Right lobe of liver (tissue), 6 donors: Measurements from ENCODE around the gene AXIN1. TPM values are rescaled to one million over a fixed set of nuclear protein-coding genes. Genes with fewer than 3 reads are reported as not detected.

Experiments
- ATAC-seq, 4 donors: fragments of 200-7000 bp; cut with Tn5 transposase; one replicate each; pipeline ENCODE4 v1.9.1; 2020; ENCODE audit warnings: mild to moderate bottlenecking in 4 of 4, moderate library complexity in 4 of 4
- DNase-seq, 3 donors: peaks; one replicate each; pipeline ENCODE4 v3.0.0-alpha.2; 2020
- H3K27ac ChIP-seq, 3 donors: fragments of 200-600 bp; one replicate each; pipeline ENCODE4 v1.8.0; 2022
- H3K27me3 ChIP-seq, 2 donors: fragments of 200-600 bp; one replicate each; pipeline ENCODE4 v1.8.0; 2022
- H3K36me3 ChIP-seq, 4 donors: fragments of 200-600 bp; sonication (generic) in 1 of 4; one replicate each; pipeline versions ENCODE4 v1.5.1 to v1.8.0; 2017 to 2022; ENCODE audit warnings: control low read depth in 1 of 4
- H3K4me1 ChIP-seq, 4 donors: fragments of 200-600 bp; sonication (generic) in 1 of 4; one replicate each; pipeline versions ENCODE4 v1.5.1 to v1.8.0; 2017 to 2022; ENCODE audit warnings: control low read depth in 1 of 4
- H3K4me3 ChIP-seq, 3 donors: fragments of 200-600 bp; one replicate each; pipeline ENCODE4 v1.8.0; 2022
- H3K9me3 ChIP-seq, 4 donors: fragments of 200-600 bp; sonication (generic) in 1 of 4; one replicate each; pipeline versions ENCODE4 v1.5.1 to v1.8.0; 2017 to 2022; ENCODE audit warnings: control low read depth in 1 of 4
- POLR2A ChIP-seq: fragments of 450-650 bp; IDR thresholded peaks from one replicate; pipeline ENCODE4 v1.6.1; 2017; ENCODE audit warnings: antibody characterized with exemption, mild to moderate bottlenecking
- WGBS: methylation state at CpG from one replicate; pipeline ENCODE4 v1.1.6; 2018; ENCODE audit warnings: low coverage, low lambda C conversion rate; ENCODE audit not compliant: insufficient coverage; ENCODE audit errors: missing lambda C conversion rate; 5-methylcytosine and 5-hydroxymethylcytosine counted together
- intact Hi-C, 2 donors: fragments of 100-400 bp; cut with DNase I; formaldehyde crosslinking; loops; one replicate each; pipeline versions ENCODE4 v1.11.2 to v1.14.1; 2022
- total RNA-seq, 6 experiments: library from RNA; depleted of rRNA in 2 of 6; stranded (reverse); fragments of >200 nt in 2 of 6; fragmentation: NEBNext Ultra II Directional in 3 of 6; extraction: Animal tissue kit (Norgen Biotek cat#: 25700) in 3 of 6; gene quantifications; one replicate each; pipeline versions ENCODE4 v1.1.0 to v1.2.4, GENCODE V29; 2016 to 2023
- TF ChIP-seq, protein P1 (sequence below), 4 donors: fragments of 200-600 bp in 3 of 4; fragments of 450-650 bp in 1 of 4; IDR thresholded peaks; one replicate each; pipeline versions ENCODE4 v1.5.1 to v1.8.0; 2016 to 2022; ENCODE audit warnings: antibody characterized with exemption in 4 of 4, mild to moderate bottlenecking in 2 of 4
- donor health status: DM: no; HTN: yes; CAD: no.
- donor health status: DM: no; HTN: no; CAD: no.
- donor health status: DM: no; HTN: no; CAD: no.
- donor health status: DM: no; HTN: yes; CAD: no.
- donor health status: DM: no; HTN: yes; CAD: no.

The AXIN1 gene
- total RNA-seq, 6 experiments from 2014 or later = 5.5 to 17.4 (median 9.4) TPM

DNA sequence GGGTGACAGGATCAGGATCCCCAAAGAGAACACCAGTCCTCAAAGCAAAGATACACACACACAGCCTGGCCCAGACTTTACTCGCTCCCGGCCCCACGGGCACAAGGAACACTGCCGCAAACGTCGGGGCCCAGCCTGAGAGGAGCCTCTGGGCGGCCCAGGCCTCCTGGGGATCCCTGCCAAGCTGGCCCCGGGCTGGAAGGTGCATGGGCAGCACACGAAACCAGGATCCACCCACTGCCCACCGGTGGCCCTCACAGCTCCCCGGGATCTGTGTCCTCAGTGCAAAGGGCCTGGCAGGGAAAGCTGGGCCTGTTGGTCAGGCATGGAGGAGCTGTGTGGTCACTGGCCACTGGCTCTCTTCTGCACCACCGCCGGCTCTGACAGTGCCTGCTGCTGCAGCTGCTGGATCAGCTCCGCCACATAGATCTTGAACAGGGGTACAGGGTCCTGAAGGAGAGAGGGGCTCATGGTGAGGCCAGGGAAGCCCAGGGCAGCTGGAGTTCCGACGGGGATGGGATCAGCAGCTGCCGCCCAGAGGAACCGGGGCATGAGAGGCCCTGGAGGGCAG is 14.9 kb upstream of the AXIN1 start:
- ATAC-seq (no peak), DNase-seq (no peak)
- no peaks in the 10 kb centered on the region for H3K27me3 ChIP-seq
- 80% methylated on average over 1 of the region's 18 CpGs for WGBS
- H3K27ac ChIP-seq = no peak overlapping the region
- H3K36me3 ChIP-seq = peaks cover 0 to 25% (median 0%) of the 10 kb centered on the region in 4 donors
- peaks cover 0 to 5% (median 2%) of the 10 kb centered on the region in 4 donors for H3K4me1 ChIP-seq
- H3K9me3 ChIP-seq = no peaks in the 10 kb centered on the region
- TF ChIP-seq, protein P1, sequence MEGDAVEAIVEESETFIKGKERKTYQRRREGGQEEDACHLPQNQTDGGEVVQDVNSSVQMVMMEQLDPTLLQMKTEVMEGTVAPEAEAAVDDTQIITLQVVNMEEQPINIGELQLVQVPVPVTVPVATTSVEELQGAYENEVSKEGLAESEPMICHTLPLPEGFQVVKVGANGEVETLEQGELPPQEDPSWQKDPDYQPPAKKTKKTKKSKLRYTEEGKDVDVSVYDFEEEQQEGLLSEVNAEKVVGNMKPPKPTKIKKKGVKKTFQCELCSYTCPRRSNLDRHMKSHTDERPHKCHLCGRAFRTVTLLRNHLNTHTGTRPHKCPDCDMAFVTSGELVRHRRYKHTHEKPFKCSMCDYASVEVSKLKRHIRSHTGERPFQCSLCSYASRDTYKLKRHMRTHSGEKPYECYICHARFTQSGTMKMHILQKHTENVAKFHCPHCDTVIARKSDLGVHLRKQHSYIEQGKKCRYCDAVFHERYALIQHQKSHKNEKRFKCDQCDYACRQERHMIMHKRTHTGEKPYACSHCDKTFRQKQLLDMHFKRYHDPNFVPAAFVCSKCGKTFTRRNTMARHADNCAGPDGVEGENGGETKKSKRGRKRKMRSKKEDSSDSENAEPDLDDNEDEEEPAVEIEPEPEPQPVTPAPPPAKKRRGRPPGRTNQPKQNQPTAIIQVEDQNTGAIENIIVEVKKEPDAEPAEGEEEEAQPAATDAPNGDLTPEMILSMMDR (IDR thresholded peaks at IDR 0.05) = no peak
- no peak for TF ChIP-seq POLR2A
- no peak overlapping the region for H3K4me3 ChIP-seq
- intact Hi-C loops = loop anchor here in 1 of 2 donors (10.0 kb wide), 1 partner anchor 133 kb away; the partner anchor contains the start of gene FAM234A

DNA sequence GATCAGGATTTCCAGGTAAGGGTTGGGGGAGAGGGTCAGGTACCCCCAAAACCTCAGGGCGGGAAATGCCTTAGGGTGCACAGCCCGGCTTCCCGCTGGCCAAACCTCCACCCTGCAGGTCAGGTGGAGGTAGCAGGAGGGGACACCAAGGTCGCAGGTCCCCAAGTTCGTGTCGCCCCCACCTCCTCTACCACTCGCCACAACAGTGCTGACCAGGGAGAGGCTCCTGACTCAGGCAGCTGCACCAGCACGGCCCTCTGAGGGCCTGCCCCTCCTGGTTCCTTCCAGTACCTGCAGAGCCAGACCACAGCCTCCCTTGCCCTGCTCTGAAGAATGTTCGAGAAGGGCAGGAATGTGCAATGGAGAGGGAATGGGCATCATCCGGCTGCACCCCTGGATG is 14.0 kb upstream of the AXIN1 start:
- Histone ChIP-seq H3K27me3 (no peaks in the 10 kb centered on the region), H3K36me3 (peaks cover 0 to 25% (median 0%) of the 10 kb centered on the region in 4 donors), H3K4me1 (peaks cover 0 to 5% (median 2%) of the 10 kb centered on the region in 4 donors), H3K27ac (no peak overlapping the region), H3K4me3 (no peak overlapping the region), H3K9me3 (no peaks in the 10 kb centered on the region)
- no peak for ATAC-seq
- 100% methylated on average over 1 of the region's 10 CpGs for WGBS
- no peak for DNase-seq
- intact Hi-C loops = loop anchor here in 1 of 2 donors (10.0 kb wide), 1 partner anchor 132 kb away; the partner anchor contains the start of gene FAM234A
- TF ChIP-seq POLR2A = no peak
- TF ChIP-seq, protein P1 (IDR thresholded peaks at IDR 0.05) = no peak

DNA sequence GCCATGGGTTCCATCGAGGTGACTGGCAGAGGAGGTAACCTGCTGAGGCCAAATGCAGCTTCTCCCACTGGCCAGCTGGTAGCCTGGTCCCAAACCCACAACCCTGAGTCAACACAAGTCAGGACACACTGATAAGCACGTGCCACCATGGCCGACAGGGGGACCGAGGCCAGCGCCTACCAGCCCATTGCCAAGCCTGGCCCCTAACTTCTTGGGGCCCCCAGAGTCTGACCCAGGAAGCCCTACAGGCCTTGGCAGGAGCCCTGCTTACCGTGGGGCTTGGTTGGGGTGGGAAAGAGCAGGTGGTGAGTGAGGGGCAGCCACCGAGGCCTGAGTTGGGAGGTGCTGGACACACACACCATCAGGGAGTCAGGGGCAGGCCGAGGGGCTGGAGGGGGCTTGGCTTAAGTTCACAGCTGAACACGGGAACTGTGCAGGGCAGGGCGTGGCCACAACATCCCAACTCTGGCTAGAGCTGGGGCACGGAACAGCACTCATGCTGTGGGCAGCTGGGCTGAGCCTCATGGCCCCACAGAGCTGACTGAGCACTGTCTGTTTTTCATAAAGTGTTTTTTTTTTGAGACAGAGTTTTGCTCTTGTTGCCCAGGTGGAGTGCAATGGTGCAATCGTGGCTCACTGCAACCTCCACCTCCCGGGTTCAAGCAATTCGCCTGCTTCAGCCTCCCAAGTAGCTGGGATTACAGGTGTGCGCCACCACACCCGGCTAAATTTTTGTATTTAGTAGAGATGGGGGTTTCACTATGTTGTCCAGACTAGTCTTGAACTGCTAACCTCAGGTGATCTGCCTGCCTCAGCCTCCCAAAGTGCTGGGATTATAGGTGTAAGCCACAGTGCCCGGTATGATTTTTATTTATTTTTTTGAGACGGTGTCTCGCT is 12.3 kb upstream of the AXIN1 start:
- no peak overlapping the region for H3K27ac ChIP-seq
- intact Hi-C loops = loop anchor here in 1 of 2 donors (10.0 kb wide), 1 partner anchor 130 kb away; the partner anchor contains the start of gene FAM234A

DNA sequence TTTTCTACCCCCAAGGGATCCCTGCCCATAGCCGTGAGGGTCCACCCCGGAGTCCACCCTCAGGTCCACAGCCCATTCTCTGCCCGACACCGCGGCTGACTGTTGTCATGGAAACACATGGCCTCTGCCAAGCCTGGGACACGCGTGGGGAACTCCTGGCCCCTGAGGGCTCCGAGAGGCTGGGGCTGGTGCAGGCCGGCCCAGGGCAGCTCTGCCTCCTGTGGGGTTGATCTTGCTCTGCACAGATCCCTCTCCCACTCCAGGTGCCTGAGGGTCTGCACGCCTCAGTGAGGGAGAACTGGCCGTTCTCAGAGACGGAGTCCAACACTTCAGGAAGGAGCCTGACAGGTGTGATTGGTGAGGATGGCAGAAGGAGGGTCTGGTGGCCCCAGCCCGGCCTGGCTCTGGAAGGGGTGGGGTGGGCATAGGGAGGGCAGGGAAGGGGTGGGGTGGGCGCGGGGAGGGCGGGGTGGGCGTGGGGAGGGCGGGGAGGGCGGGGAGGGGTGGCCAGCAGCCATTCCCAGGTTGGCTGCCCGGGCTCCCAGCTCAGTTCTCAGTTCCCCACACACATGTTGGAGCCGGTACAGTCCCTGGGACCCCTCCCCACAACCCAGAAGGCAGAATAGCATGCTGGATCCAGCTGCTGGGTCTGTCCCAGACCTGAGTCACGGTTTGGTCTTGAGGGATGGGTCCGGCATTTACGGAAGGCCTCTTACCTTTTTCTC is 11.4 kb upstream of the AXIN1 start:
- H3K4me3 ChIP-seq = no peak overlapping the region
- intact Hi-C loops = loop anchor here in 1 of 2 donors (10.0 kb wide), 1 partner anchor 129 kb away; the partner anchor contains the start of gene FAM234A
- no peaks in the 10 kb centered on the region for H3K27me3 ChIP-seq
- TF ChIP-seq, protein P1 (IDR thresholded peaks at IDR 0.05) = no peak
- TF ChIP-seq POLR2A = no peak
- H3K27ac ChIP-seq = no peak overlapping the region
- peaks cover 0 to 24% (median 0%) of the 10 kb centered on the region in 4 donors for H3K36me3 ChIP-seq
- ATAC-seq (no peak), DNase-seq (no peak)
- H3K9me3 ChIP-seq = no peaks in the 10 kb centered on the region
- no peaks in the 10 kb centered on the region for H3K4me1 ChIP-seq
- 23% methylated on average over 11 of the region's 24 CpGs for whole genome bisulfite sequencing

More for the DNA sequence above, 12.3 kb upstream of the AXIN1 start:
- no peak overlapping the region for H3K4me3 ChIP-seq
- no peaks in the 10 kb centered on the region for H3K27me3 ChIP-seq
- peaks cover 0 to 25% (median 0%) of the 10 kb centered on the region in 4 donors for H3K36me3 ChIP-seq
- WGBS = 67% methylated on average over 5 of the region's 19 CpGs
- ATAC-seq (no peak), DNase-seq (no peak)
- TF ChIP-seq, protein P1 (IDR thresholded peaks at IDR 0.05) = no peak
- no peak for TF ChIP-seq POLR2A
- no peaks in the 10 kb centered on the region for H3K9me3 ChIP-seq
- peaks cover 0 to 3% (median 2%) of the 10 kb centered on the region in 4 donors for H3K4me1 ChIP-seq
